H9 (cell line): Measurements from ENCODE around the gene ETV6. TPM values are rescaled to one million over a fixed set of nuclear protein-coding genes. Genes with fewer than 3 reads are reported as not detected.

ENCODE experiments used
- DNase-seq: peaks from one replicate; pipeline ENCODE4 v3.0.0-alpha.2; 2017
- H2AFZ ChIP-seq: one replicate; pipeline ENCODE4 v1.6.1; 2013; ENCODE audit warnings: mild to moderate bottlenecking, low read length, control low read depth, moderate library complexity
- H2AK5ac ChIP-seq: 2 replicates; pipeline ENCODE4 v1.6.1; 2013; ENCODE audit warnings: low read length, control low read depth, mixed read lengths; ENCODE audit not compliant: insufficient read length
- H2BK120ac ChIP-seq: one replicate; pipeline ENCODE4 v1.6.1; 2013; ENCODE audit warnings: low read depth, mild to moderate bottlenecking, low read length, control low read depth, inconsistent platforms; ENCODE audit not compliant: poor library complexity, severe bottlenecking
- H2BK12ac ChIP-seq: 2 replicates; pipeline ENCODE4 v1.6.1; 2013; ENCODE audit warnings: low read length, control low read depth, mixed read lengths, low read depth; ENCODE audit not compliant: insufficient read length
- H2BK15ac ChIP-seq: 2 replicates; pipeline ENCODE4 v1.6.1; 2013; ENCODE audit warnings: low read depth, low read length, control low read depth
- H2BK20ac ChIP-seq: one replicate; pipeline ENCODE4 v1.6.1; 2013; ENCODE audit warnings: low read depth, mild to moderate bottlenecking, low read length, control low read depth, inconsistent platforms; ENCODE audit not compliant: poor library complexity, severe bottlenecking
- H2BK5ac ChIP-seq: 2 replicates; pipeline ENCODE4 v1.6.1; 2013; ENCODE audit warnings: low read length, control low read depth, mixed read lengths; ENCODE audit not compliant: insufficient read length
- H3K14ac ChIP-seq: 2 replicates; pipeline ENCODE4 v1.6.1; 2013; ENCODE audit warnings: low read length, control low read depth; ENCODE audit not compliant: insufficient read depth
- H3K18ac ChIP-seq: 2 replicates; pipeline ENCODE4 v1.6.1; 2013; ENCODE audit warnings: low read depth, mild to moderate bottlenecking, mixed read lengths, low read length, control low read depth; ENCODE audit not compliant: insufficient read length
- H3K23ac ChIP-seq: 2 replicates; pipeline ENCODE4 v1.6.1; 2013; ENCODE audit warnings: low read length, control low read depth, mixed read lengths, low read depth; ENCODE audit not compliant: insufficient read length
- H3K23me2 ChIP-seq: 2 replicates; pipeline ENCODE4 v1.6.1; 2013; ENCODE audit warnings: low read depth, mild to moderate bottlenecking, mixed read lengths, low read length, control low read depth; ENCODE audit not compliant: insufficient read length, poor library complexity, severe bottlenecking
- H3K27ac ChIP-seq: 2 replicates; pipeline ENCODE4 v1.5.1; 2013; ENCODE audit warnings: low read length, control low read depth, mixed read lengths, low read depth; ENCODE audit not compliant: insufficient read length
- H3K27me3 ChIP-seq: 2 replicates; pipeline ENCODE4 v1.6.1; 2013; ENCODE audit warnings: low read length, control low read depth, inconsistent platforms; ENCODE audit not compliant: insufficient read depth
- H3K4ac ChIP-seq: 2 replicates; pipeline ENCODE4 v1.6.1; 2013; ENCODE audit warnings: low read depth, mild to moderate bottlenecking, control low read depth, inconsistent platforms, low read length, moderate library complexity
- H3K4me1 ChIP-seq: 2 replicates; pipeline ENCODE4 v1.6.1; 2013; ENCODE audit warnings: low read length, control low read depth, inconsistent platforms; ENCODE audit not compliant: insufficient read depth
- H3K4me2 ChIP-seq: 2 replicates; pipeline ENCODE4 v1.6.1; 2013; ENCODE audit warnings: low read length, control low read depth, mixed read lengths; ENCODE audit not compliant: insufficient read length, insufficient read depth
- H3K56ac ChIP-seq: 2 replicates; pipeline ENCODE4 v1.6.1; 2013; ENCODE audit warnings: low read depth, mild to moderate bottlenecking, mixed read lengths, low read length, control low read depth; ENCODE audit not compliant: insufficient read length
- H3K79me1 ChIP-seq: 2 replicates; pipeline ENCODE4 v1.6.1; 2013; ENCODE audit warnings: low read depth, mild to moderate bottlenecking, moderate library complexity, low read length, control low read depth, inconsistent platforms; ENCODE audit not compliant: insufficient read depth, poor library complexity, severe bottlenecking
- H3K79me2 ChIP-seq: 2 replicates; pipeline ENCODE4 v1.6.1; 2013; ENCODE audit warnings: low read length, control low read depth, inconsistent platforms; ENCODE audit not compliant: insufficient read depth
- H3K9ac ChIP-seq: 2 replicates; pipeline ENCODE4 v1.6.1; 2013; ENCODE audit warnings: low read length, control low read depth, mixed read lengths; ENCODE audit not compliant: insufficient read length; ENCODE audit errors: extremely low read depth
- H3K9me3 ChIP-seq: one replicate; pipeline ENCODE4 v1.6.1; 2013; ENCODE audit warnings: low read depth, low read length, inconsistent platforms; ENCODE audit not compliant: control insufficient read depth
- H3T11ph ChIP-seq: one replicate; pipeline ENCODE4 v1.6.1; 2013; ENCODE audit warnings: mild to moderate bottlenecking, low read length, control low read depth, inconsistent platforms
- H4K20me1 ChIP-seq: one replicate; pipeline ENCODE4 v1.6.1; 2013; ENCODE audit not compliant: control insufficient read depth, insufficient read length, insufficient read depth
- H4K5ac ChIP-seq: 2 replicates; pipeline ENCODE4 v1.6.1; 2013; ENCODE audit warnings: low read depth, mild to moderate bottlenecking, mixed read lengths, low read length, control low read depth; ENCODE audit not compliant: insufficient read length
- H4K8ac ChIP-seq: replicated peaks from 2 replicates; pipeline ENCODE4 v1.6.1; 2013; ENCODE audit warnings: low read length, control low read depth, mixed read lengths, low read depth; ENCODE audit not compliant: insufficient read length
- H4K91ac ChIP-seq: 2 replicates; pipeline ENCODE4 v1.6.1; 2013; ENCODE audit warnings: low read depth, mild to moderate bottlenecking, moderate library complexity, mixed read lengths, low read length, control low read depth; ENCODE audit not compliant: insufficient read length
- H3K27ac Mint-ChIP-seq, 3 experiments: 2 replicates in 2 of 3; 3 replicates in 1 of 3; pipeline ENCODE4 v1.8.0; 2020 to 2021; ENCODE audit warnings: mixed read lengths in 3 of 3, mild to moderate bottlenecking in 1 of 3, moderate library complexity in 1 of 3
- H3K27me3 Mint-ChIP-seq: 2 replicates; pipeline ENCODE4 v1.8.0; 2021; ENCODE audit warnings: low read depth, mild to moderate bottlenecking, moderate library complexity, mixed read lengths
- H3K36me3 Mint-ChIP-seq, 3 experiments: 2 replicates in 2 of 3; 3 replicates in 1 of 3; pipeline ENCODE4 v1.8.0; 2020 to 2021; ENCODE audit warnings: low read depth in 3 of 3, mixed read lengths in 3 of 3; ENCODE audit not compliant: insufficient read depth in 1 of 3
- H3K4me1 Mint-ChIP-seq, 2 experiments: 2 replicates each; pipeline ENCODE4 v1.8.0; 2020; ENCODE audit warnings: mixed read lengths in 2 of 2
- H3K4me3 Mint-ChIP-seq, 2 experiments: 2 replicates in 1 of 2; 3 replicates in 1 of 2; pipeline ENCODE4 v1.8.0; 2020 to 2021; ENCODE audit warnings: mild to moderate bottlenecking in 2 of 2, mixed read lengths in 2 of 2, moderate library complexity in 1 of 2
- H3K9me3 Mint-ChIP-seq, 2 experiments: 2 replicates in 1 of 2; 3 replicates in 1 of 2; pipeline ENCODE4 v1.8.0; 2020; ENCODE audit warnings: mild to moderate bottlenecking in 2 of 2, mixed read lengths in 2 of 2, moderate library complexity in 1 of 2
- CTCF ChIP-seq: fragments of 200-600 bp; sonication (generic); conservative IDR thresholded peaks from 3 replicates; pipeline ENCODE4 v1.8.0; 2021; ENCODE audit warnings: antibody characterized with exemption, mild to moderate bottlenecking
- WGBS: extraction: QIAGEN DNeasy Blood & Tissue Kit; methylation state at CpG from one replicate; pipeline ENCODE4 v1.1.7; 2013; ENCODE audit warnings: missing lambda C conversion rate, low lambda C conversion rate, mixed read lengths; ENCODE audit not compliant: insufficient read length; ENCODE audit errors: extremely low coverage; 5-methylcytosine and 5-hydroxymethylcytosine counted together
- total RNA-seq: library from RNA; stranded (reverse); gene quantifications from 2 replicates; pipeline ENCODE4 v1.2.1, GENCODE V29; 2021

Gene ETV6
- total RNA-seq, 1 experiment from 2014 or later, result 28.7 TPM

DNA sequence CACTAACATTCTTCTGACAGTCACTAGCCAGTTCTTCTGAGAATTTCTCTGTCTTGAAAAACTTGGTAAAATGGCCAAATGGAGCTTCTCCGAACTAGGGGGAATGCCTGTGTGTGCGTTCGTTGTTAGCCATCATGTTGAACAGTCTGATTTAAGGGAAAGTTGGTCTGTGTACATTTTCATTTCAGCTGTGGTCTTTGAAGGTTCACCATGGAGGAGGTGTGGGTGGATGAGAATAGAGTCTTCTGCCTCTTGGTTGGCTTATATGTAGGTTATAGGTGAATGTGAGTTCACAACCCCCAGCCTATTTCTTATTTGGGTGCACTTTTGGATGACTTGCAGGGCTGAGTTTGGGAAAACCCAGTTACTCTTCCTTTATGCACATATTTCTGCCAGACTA, 12.9 kb downstream of the ETV6 start:
- H3K27ac ChIP-seq, result no peak overlapping the region
- H3K23me2 ChIP-seq, result no peaks in the 10 kb centered on the region
- H4K91ac ChIP-seq, result no peak overlapping the region
- Mint-ChIP-seq H3K27ac (no peak overlapping the region; a peak in 1 of 7 replicates), H3K36me3 (peaks cover 1 to 5% (median 4%) of the 10 kb centered on the region in 3 experiments; a peak in 2 of 7 replicates), H3K4me1 (peaks cover 38 to 48% of the 10 kb centered on the region in 2 experiments), H3K9me3 (no peaks in the 10 kb centered on the region), H3K4me3 (no peak overlapping the region), H3K27me3 (no peaks in the 10 kb centered on the region; the same call in 1 of the 2 replicates)
- H2BK5ac ChIP-seq, result no peak overlapping the region
- H4K20me1 ChIP-seq, result no peaks in the 10 kb centered on the region
- H3K4me2 ChIP-seq, result no peak overlapping the region
- no peak overlapping the region for H2BK20ac ChIP-seq
- H3K9ac ChIP-seq, result no peak overlapping the region
- no peak overlapping the region for H4K5ac ChIP-seq
- no peak overlapping the region for H2BK15ac ChIP-seq
- no peak overlapping the region for H3K23ac ChIP-seq
- H2AK5ac ChIP-seq, result no peak overlapping the region
- H2BK12ac ChIP-seq, result no peak overlapping the region
- no peak overlapping the region for H2AFZ ChIP-seq
- no peaks in the 10 kb centered on the region for H3K79me1 ChIP-seq
- WGBS, result no CpG with 5 or more reads among the region's 3 CpGs
- no peak overlapping the region for H3K18ac ChIP-seq
- H2BK120ac ChIP-seq, result no peak overlapping the region
- no peak for TF ChIP-seq CTCF
- DNase-seq, result no peak
- H4K8ac ChIP-seq, result no peak overlapping the region
- peaks cover 4% of the 10 kb centered on the region; the same call in 1 of the 2 replicates for H3K79me2 ChIP-seq
- H3K14ac ChIP-seq, result no peak overlapping the region
- H3K4ac ChIP-seq, result no peak overlapping the region
- H3T11ph ChIP-seq, result no peak overlapping the region
- no peak overlapping the region for H3K56ac ChIP-seq
- peaks cover 19% of the 10 kb centered on the region; the same call in 1 of the 2 replicates for H3K4me1 ChIP-seq
- H3K27me3 ChIP-seq, result no peaks in the 10 kb centered on the region
- H3K9me3 ChIP-seq, result no peaks in the 10 kb centered on the region
